C4-2B (cell line): ENCODE results near the gene ELF1.

Experiments used
- H3K27ac ChIP-seq: fragments of 450-650 bp; 2 replicates; pipeline ENCODE4 v1.5.1; 2017
- ZFX ChIP-seq: fragments of 450-650 bp; IDR thresholded peaks from 2 replicates; pipeline ENCODE4 v1.6.1; 2017
- TF ChIP-seq, protein P1 (sequence below): fragments of 450-650 bp; conservative IDR thresholded peaks from 2 replicates; pipeline ENCODE4 v1.5.1; 2017; ENCODE audit warnings: mild to moderate bottlenecking

ELF1 gene

DNA sequence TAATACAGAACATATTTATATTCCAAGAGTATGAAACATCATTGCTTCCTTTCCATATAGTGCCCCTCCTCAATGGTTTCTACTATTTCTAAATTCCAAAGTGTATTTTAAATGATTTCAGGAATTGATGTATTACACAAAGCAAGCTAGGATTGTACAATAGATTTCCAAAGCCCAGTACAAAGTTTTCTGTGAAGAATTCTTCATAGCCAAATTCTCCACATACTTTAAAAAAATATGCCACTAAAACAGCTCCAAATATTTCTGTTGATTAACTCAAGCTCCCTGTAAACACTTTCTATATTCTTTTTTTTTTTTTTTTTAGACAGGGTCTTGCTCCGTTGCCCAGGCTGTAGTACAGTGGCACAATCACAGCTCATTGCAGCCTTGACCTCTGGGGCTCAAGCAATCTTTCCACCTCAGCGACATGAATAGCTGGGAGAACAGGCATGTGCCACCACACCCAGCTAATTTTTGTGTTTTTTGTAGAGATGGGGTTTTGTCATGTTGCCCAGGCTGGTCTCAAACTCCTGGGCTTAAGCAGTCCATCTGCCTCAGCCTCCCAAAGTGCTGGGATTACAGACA lies 50.6 kb downstream of the ELF1 start:
- TF ChIP-seq ZFX, result no peak
- TF ChIP-seq, protein P1, sequence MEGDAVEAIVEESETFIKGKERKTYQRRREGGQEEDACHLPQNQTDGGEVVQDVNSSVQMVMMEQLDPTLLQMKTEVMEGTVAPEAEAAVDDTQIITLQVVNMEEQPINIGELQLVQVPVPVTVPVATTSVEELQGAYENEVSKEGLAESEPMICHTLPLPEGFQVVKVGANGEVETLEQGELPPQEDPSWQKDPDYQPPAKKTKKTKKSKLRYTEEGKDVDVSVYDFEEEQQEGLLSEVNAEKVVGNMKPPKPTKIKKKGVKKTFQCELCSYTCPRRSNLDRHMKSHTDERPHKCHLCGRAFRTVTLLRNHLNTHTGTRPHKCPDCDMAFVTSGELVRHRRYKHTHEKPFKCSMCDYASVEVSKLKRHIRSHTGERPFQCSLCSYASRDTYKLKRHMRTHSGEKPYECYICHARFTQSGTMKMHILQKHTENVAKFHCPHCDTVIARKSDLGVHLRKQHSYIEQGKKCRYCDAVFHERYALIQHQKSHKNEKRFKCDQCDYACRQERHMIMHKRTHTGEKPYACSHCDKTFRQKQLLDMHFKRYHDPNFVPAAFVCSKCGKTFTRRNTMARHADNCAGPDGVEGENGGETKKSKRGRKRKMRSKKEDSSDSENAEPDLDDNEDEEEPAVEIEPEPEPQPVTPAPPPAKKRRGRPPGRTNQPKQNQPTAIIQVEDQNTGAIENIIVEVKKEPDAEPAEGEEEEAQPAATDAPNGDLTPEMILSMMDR, result no peak
- H3K27ac ChIP-seq, result no peak overlapping the region

- TF ChIP-seq, protein P1, result no peak
- H3K27ac ChIP-seq, result no peak overlapping the region
Measured at GRCh38 chr13:40966298-40966697, 52.8 kb downstream of the ELF1 start.

GRCh38 chr13:40963927-40964326 lies 55.2 kb downstream of the ELF1 start:
- no peak overlapping the region for H3K27ac ChIP-seq
- TF ChIP-seq ZFX, result no peak
- TF ChIP-seq, protein P1, result no peak

DNA sequence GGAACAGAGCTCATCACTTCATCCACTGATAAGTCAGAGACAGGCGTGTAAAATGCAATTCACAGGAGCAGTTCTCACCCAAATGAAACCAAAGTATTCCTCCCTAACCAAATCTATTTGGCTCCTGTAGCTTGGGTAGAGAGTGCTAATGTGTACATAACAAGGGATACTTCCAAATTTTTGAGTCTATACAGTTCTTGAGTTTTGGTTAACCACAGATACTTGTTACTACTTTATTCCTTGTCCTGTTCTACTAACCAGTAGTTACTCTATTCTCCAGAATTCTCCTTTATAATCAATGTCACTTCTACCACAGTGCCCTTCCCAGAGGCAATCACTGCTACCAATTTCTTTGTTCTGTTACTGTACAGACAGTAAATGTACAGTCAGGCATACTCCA lies 57.3 kb downstream of the ELF1 start:
- no peak for TF ChIP-seq ZFX
- TF ChIP-seq, protein P1, result no peak
- no peak overlapping the region for H3K27ac ChIP-seq

DNA sequence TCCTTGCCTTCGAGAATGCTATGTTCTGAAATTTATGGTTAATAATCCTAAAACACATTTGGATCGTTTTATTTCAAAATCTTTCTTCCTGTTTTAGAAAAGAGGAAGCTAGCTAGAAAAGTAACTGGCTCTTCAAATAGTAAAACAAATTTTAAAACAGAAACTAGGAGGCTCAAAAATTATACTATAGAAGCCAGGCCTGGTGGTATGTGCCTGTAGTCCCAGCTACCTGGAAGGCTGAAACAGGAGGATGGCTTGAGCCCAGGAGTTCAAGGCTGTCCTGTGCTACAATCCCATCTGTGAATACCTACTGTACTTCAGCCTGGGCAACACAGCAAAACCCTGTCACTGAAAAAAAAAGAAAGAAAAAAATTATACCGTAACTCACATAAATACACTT lies 57.9 kb downstream of the ELF1 start:
- no peak overlapping the region for H3K27ac ChIP-seq
- TF ChIP-seq, protein P1, result no peak

GRCh38 chr13:40960716-40961115 lies 58.4 kb downstream of the ELF1 start:
- TF ChIP-seq, protein P1, result no peak
- no peak for TF ChIP-seq ZFX
- no peak overlapping the region for H3K27ac ChIP-seq

GRCh38 chr13:40958655-40959054 lies 60.5 kb downstream of the ELF1 start:
- TF ChIP-seq, protein P1, result no peak
- no peak for TF ChIP-seq ZFX
- H3K27ac ChIP-seq, result no peak overlapping the region
